SK-N-SH treated with all-trans-retinoic acid at 6 μM for 48 hours (cell line): ENCODE data around the gene APOB.

ENCODE experiments used
- ATAC-seq: fragments of 200-7000 bp; cut with Tn5 transposase; 3 replicates; pipeline ENCODE4 v1.9.1; 2020; ENCODE audit warnings: mild to moderate bottlenecking, moderate library complexity
- ARNTL ChIP-seq: fragments of 450-650 bp; formaldehyde crosslinking; IDR thresholded peaks from 2 replicates; pipeline ENCODE4 v1.5.0; 2020; ENCODE audit warnings: low read depth, mild to moderate bottlenecking, moderate library complexity, borderline replicate concordance
- BACH2 ChIP-seq: fragments of 250-450 bp; sonication (Bioruptor Pico); IDR thresholded peaks from 2 replicates; pipeline ENCODE4 v1.9.0; 2021; ENCODE audit warnings: mild to moderate bottlenecking, borderline replicate concordance
- CSDC2 ChIP-seq: fragments of 250-450 bp; sonication (Bioruptor Pico); IDR thresholded peaks from 2 replicates; pipeline ENCODE4 v1.5.0; 2020; ENCODE audit warnings: mild to moderate bottlenecking, moderate library complexity
- ESRRG ChIP-seq: fragments of 250-450 bp; sonication (Bioruptor Pico); IDR thresholded peaks from 2 replicates; pipeline ENCODE4 v1.6.1; 2021; ENCODE audit warnings: mild to moderate bottlenecking
- GLIS3 ChIP-seq: fragments of 250-450 bp; sonication (Bioruptor Pico); IDR thresholded peaks from 2 replicates; pipeline ENCODE4 v1.5.0; 2020; ENCODE audit warnings: mild to moderate bottlenecking, moderate library complexity
- ISL1 ChIP-seq: fragments of 250-450 bp; sonication (Bioruptor Pico); IDR thresholded peaks from 2 replicates; pipeline ENCODE4 v2.1.2; 2022; ENCODE audit warnings: mild to moderate bottlenecking, moderate library complexity
- OSR1 ChIP-seq: fragments of 250-450 bp; sonication (Bioruptor Pico); IDR thresholded peaks from 2 replicates; pipeline ENCODE4 v1.8.0; 2022; ENCODE audit warnings: moderate library complexity, mild to moderate bottlenecking, inconsistent platforms
- POU6F1 ChIP-seq: fragments of 250-450 bp; sonication (Bioruptor Pico); IDR thresholded peaks from 2 replicates; pipeline ENCODE4 v1.8.0; 2021; ENCODE audit warnings: low read depth, mild to moderate bottlenecking, moderate library complexity, borderline replicate concordance
- PPARA ChIP-seq: fragments of 250-450 bp; sonication (Bioruptor Pico); IDR thresholded peaks from 2 replicates; pipeline ENCODE4 v1.5.0; 2020; ENCODE audit warnings: mild to moderate bottlenecking, borderline replicate concordance
- RARB ChIP-seq: fragments of 250-450 bp; sonication (Bioruptor Pico); IDR thresholded peaks from 2 replicates; pipeline ENCODE4 v1.8.0; 2021; ENCODE audit warnings: mild to moderate bottlenecking, moderate library complexity
- SNAI2 ChIP-seq: fragments of 250-450 bp; sonication (Bioruptor Pico); IDR thresholded peaks from 2 replicates; pipeline ENCODE4 v1.5.0; 2020; ENCODE audit warnings: mild to moderate bottlenecking, moderate library complexity
- TCF4 ChIP-seq: fragments of 250-450 bp; sonication (Bioruptor Pico); IDR thresholded peaks from 2 replicates; pipeline ENCODE4 v1.8.0; 2021; ENCODE audit warnings: mild to moderate bottlenecking, moderate library complexity, borderline replicate concordance
- TOX ChIP-seq: fragments of 250-450 bp; sonication (Bioruptor Pico); IDR thresholded peaks from 2 replicates; pipeline ENCODE4 v1.8.0; 2021; ENCODE audit warnings: mild to moderate bottlenecking, moderate library complexity, borderline replicate concordance
- ZC3H10 ChIP-seq: fragments of 250-450 bp; sonication (Bioruptor Pico); IDR thresholded peaks from 2 replicates; pipeline ENCODE4 v1.5.1; 2021; ENCODE audit warnings: mild to moderate bottlenecking, moderate library complexity
- ZFP3 ChIP-seq: fragments of 250-450 bp; sonication (Bioruptor Pico); IDR thresholded peaks from 2 replicates; pipeline ENCODE4 v1.5.0; 2020; ENCODE audit warnings: mild to moderate bottlenecking, moderate library complexity
- ZFP30 ChIP-seq: fragments of 450-650 bp; formaldehyde crosslinking; IDR thresholded peaks from 2 replicates; pipeline ENCODE4 v1.5.0; 2022; ENCODE audit warnings: mild to moderate bottlenecking, moderate library complexity
- ZNF565 ChIP-seq: fragments of 450-650 bp; formaldehyde crosslinking; conservative IDR thresholded peaks from 2 replicates; pipeline ENCODE4 v1.5.0; 2020; ENCODE audit warnings: low read depth, mild to moderate bottlenecking, moderate library complexity
- ZNF70 ChIP-seq: fragments of 450-650 bp; formaldehyde crosslinking; IDR thresholded peaks from 2 replicates; pipeline ENCODE4 v1.5.0; 2020; ENCODE audit warnings: mild to moderate bottlenecking, moderate library complexity
- ZNF8 ChIP-seq: fragments of 450-650 bp; formaldehyde crosslinking; IDR thresholded peaks from 2 replicates; pipeline ENCODE4 v1.5.0; 2020; ENCODE audit warnings: mild to moderate bottlenecking, moderate library complexity
- TF ChIP-seq, protein P1 (sequence below): fragments of 250-450 bp; sonication (Bioruptor Pico); IDR thresholded peaks from 2 replicates; pipeline ENCODE4 v1.5.1; 2020; ENCODE audit warnings: low read depth, mild to moderate bottlenecking, moderate library complexity
- TF ChIP-seq, protein P2 (sequence below): fragments of 250-450 bp; sonication (Bioruptor Pico); IDR thresholded peaks from 2 replicates; pipeline ENCODE4 v1.5.1; 2021; ENCODE audit warnings: mild to moderate bottlenecking, moderate library complexity
- TF ChIP-seq, protein P3 (sequence below): fragments of 250-450 bp; sonication (Bioruptor Pico); IDR thresholded peaks from 2 replicates; pipeline ENCODE4 v1.5.0; 2020; ENCODE audit warnings: mild to moderate bottlenecking, moderate library complexity

APOB gene

GRCh38 chr2:20997953-20998722 lies 45.7 kb downstream of the APOB start:
- no peak for ATAC-seq
- TF ChIP-seq ZNF70 (no peak), ESRRG (CRISPR knock-in tag) (no peak), OSR1 (CRISPR knock-in tag) (no peak), PPARA (CRISPR knock-in tag) (no peak), GLIS3 (CRISPR knock-in tag) (no peak)
- TF ChIP-seq, protein P1, sequence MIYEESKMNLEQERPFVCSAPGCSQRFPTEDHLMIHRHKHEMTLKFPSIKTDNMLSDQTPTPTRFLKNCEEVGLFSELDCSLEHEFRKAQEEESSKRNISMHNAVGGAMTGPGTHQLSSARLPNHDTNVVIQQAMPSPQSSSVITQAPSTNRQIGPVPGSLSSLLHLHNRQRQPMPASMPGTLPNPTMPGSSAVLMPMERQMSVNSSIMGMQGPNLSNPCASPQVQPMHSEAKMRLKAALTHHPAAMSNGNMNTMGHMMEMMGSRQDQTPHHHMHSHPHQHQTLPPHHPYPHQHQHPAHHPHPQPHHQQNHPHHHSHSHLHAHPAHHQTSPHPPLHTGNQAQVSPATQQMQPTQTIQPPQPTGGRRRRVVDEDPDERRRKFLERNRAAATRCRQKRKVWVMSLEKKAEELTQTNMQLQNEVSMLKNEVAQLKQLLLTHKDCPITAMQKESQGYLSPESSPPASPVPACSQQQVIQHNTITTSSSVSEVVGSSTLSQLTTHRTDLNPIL = no peak

DNA sequence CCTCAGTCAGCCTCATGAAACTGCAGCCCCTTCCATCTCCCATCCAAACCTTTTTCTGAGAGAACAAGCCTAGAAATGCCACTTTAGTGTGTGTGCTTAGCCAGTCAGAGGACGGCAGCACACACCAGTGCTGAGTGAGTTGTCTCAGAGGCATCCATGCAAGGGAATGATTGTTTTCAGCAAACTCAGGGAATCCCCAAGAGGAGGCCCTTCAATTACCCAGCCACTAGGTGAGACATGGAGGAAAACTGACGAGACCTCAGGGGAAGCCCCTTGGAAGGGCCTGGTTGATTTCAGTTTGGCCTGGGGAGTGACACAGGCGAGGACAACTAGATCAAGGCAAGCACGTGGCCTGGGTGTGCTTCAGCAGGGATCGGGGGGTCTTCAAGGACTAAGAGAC lies 49.7 kb downstream of the APOB start:
- ATAC-seq = no peak
- TF ChIP-seq, protein P2, sequence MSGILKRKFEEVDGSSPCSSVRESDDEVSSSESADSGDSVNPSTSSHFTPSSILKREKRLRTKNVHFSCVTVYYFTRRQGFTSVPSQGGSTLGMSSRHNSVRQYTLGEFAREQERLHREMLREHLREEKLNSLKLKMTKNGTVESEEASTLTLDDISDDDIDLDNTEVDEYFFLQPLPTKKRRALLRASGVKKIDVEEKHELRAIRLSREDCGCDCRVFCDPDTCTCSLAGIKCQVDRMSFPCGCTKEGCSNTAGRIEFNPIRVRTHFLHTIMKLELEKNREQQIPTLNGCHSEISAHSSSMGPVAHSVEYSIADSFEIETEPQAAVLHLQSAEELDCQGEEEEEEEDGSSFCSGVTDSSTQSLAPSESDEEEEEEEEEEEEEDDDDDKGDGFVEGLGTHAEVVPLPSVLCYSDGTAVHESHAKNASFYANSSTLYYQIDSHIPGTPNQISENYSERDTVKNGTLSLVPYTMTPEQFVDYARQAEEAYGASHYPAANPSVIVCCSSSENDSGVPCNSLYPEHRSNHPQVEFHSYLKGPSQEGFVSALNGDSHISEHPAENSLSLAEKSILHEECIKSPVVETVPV (CRISPR knock-in tag) = no peak
- no peak for TF ChIP-seq GLIS3 (CRISPR knock-in tag)
- no peak for TF ChIP-seq ZC3H10 (CRISPR knock-in tag)
- TF ChIP-seq OSR1 (CRISPR knock-in tag) = no peak
- TF ChIP-seq RARB (CRISPR knock-in tag) = no peak
- no peak for TF ChIP-seq ZNF70
- TF ChIP-seq POU6F1 (CRISPR knock-in tag) = no peak
- TF ChIP-seq ARNTL = no peak
- no peak for TF ChIP-seq ZFP30 (CRISPR knock-in tag)
- no peak for TF ChIP-seq SNAI2
- no peak for TF ChIP-seq TCF4 (CRISPR knock-in tag)
- no peak for TF ChIP-seq CSDC2 (CRISPR knock-in tag)

DNA sequence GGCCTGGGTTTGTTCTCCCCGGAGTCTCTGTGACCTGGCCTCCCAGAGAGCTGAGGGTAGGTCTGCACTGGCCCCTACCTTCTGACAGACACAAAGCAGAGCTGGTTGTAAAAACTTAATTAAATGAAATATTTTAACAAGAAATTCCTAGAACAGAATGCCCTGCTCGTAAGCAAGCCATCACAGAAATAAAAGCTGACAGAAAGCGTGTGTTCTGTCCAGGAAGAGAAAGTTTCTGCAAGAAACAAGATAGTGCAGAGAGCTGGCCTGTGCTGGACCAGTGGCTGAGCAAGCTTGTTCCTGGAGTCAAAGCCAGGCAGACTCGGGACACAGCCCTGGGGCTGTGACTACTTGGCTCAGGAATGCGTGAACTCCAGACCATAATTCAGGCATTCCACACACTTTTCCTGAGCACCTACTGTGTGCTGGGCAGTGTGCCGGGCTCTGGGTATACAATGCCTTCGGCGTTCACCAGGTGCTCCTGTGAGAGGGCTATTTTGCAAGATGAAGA lies 51.6 kb downstream of the APOB start:
- peak; percentile 86 for ATAC-seq
- peak; percentile 38; the same call in 1 of the 2 replicates for TF ChIP-seq SNAI2
- TF ChIP-seq ZNF8 = no peak
- peak; percentile 91 for TF ChIP-seq TCF4 (CRISPR knock-in tag)
- peak; percentile 95 for TF ChIP-seq ISL1 (CRISPR knock-in tag)
- TF ChIP-seq ARNTL = no peak
- TF ChIP-seq BACH2 (CRISPR knock-in tag) = no peak
- TF ChIP-seq ZFP3 (CRISPR knock-in tag) = 0 out of 2 replicates have a peak, but pooled peaks have one; percentile 21
- no peak for TF ChIP-seq ZNF565
- no peak for TF ChIP-seq ZFP30 (CRISPR knock-in tag)
- TF ChIP-seq OSR1 (CRISPR knock-in tag) = no peak
- peak; percentile 73; the same call in 1 of the 2 replicates for TF ChIP-seq GLIS3 (CRISPR knock-in tag)
- no peak for TF ChIP-seq POU6F1 (CRISPR knock-in tag)
- TF ChIP-seq, protein P1 = peak; percentile 62; the same call in 1 of the 2 replicates
- no peak for TF ChIP-seq ESRRG (CRISPR knock-in tag)
- TF ChIP-seq, protein P2 (CRISPR knock-in tag) = peak; percentile 25; the same call in 1 of the 2 replicates
- TF ChIP-seq RARB (CRISPR knock-in tag) = no peak
- TF ChIP-seq CSDC2 (CRISPR knock-in tag) = no peak; the same call in 1 of the 2 replicates
- TF ChIP-seq PPARA (CRISPR knock-in tag) = no peak
- TF ChIP-seq, protein P3, sequence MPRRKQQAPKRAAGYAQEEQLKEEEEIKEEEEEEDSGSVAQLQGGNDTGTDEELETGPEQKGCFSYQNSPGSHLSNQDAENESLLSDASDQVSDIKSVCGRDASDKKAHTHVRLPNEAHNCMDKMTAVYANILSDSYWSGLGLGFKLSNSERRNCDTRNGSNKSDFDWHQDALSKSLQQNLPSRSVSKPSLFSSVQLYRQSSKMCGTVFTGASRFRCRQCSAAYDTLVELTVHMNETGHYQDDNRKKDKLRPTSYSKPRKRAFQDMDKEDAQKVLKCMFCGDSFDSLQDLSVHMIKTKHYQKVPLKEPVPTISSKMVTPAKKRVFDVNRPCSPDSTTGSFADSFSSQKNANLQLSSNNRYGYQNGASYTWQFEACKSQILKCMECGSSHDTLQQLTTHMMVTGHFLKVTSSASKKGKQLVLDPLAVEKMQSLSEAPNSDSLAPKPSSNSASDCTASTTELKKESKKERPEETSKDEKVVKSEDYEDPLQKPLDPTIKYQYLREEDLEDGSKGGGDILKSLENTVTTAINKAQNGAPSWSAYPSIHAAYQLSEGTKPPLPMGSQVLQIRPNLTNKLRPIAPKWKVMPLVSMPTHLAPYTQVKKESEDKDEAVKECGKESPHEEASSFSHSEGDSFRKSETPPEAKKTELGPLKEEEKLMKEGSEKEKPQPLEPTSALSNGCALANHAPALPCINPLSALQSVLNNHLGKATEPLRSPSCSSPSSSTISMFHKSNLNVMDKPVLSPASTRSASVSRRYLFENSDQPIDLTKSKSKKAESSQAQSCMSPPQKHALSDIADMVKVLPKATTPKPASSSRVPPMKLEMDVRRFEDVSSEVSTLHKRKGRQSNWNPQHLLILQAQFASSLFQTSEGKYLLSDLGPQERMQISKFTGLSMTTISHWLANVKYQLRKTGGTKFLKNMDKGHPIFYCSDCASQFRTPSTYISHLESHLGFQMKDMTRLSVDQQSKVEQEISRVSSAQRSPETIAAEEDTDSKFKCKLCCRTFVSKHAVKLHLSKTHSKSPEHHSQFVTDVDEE = peak; percentile 97
- no peak for TF ChIP-seq ZNF70
- TF ChIP-seq TOX (CRISPR knock-in tag) = no peak
- no peak for TF ChIP-seq ZC3H10 (CRISPR knock-in tag)
